Midbrain (tissue), 1 donor: ENCODE data around the gene ST8SIA6.

Experiments used
- DNase-seq: peaks from one replicate; lab custom pipeline; 2025; lab: John Stamatoyannopoulos, UW

Gene ST8SIA6

DNA sequence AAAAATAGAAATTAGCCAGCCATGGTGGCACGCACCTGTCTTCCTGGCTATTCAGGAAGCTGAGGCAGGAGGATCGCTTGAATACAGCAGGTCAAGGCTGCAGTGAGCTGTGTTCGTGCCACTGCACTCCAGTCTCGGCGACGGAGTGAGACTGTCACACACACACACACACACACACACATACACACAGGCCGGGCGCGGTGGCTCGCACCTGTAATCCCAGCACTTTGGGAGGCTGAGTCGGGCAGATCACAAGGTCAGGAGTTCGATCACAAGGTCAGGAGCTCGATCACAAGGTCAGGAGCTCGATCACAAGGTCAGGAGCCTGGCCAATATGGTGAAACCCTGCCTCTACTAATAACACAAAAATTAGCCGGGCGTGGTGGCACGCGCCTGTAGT, 68.4 kb downstream of the ST8SIA6 start:
- no peak for DNase-seq

DNA sequence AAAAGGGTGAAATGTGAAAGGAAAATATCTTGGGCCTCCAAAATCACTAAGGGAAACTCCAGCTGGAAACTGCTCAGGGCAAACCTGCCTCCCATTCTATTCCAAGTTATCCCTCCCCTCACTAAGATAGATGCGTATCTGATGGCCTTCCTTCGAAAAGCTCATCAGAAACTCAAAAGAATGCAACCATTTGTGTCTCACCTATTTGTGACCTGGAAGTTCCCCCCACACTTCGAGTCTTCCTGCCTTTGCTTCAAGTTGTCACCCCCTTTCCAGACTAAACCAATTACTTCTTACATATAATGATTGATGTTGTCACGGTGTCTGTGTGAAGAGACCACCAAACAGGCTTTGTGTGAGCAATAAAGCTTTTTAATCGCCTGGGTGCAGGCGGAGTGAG, 69.3 kb downstream of the ST8SIA6 start:
- no peak for DNase-seq

DNA sequence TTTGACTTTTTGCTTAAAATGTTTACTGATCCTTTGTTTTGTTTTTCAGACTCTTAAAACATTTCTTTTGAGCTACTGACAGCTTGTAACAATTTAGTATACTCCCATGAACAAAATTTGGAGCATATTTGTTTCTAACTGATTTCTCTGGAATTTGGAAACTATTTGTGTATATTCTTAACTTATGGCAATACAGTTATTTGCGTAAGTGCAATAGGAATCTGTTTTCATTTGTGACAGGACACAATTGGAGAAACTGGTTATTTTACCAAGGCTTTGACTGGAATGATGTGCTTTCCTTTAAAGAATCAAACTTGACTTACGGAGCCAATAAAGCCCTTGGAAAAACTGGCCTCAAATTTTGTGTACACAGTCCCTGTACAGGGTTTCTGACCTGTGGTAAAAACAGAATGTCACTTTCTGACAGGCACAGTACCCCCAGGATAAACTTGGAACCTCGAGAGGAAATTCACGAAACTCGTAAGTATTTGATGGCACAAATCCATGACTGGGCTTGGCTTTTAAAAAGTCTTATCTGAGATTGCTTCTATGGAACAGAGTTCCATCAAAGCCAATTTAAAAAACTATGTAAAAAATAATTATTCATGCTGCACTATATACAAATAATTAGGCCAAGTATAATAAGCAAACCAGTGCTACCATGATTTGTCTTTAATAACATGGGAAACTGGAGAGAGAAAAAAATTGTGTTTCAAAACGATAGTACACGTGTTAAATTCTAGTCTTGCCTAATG, 70.4 kb downstream of the ST8SIA6 start:
- DNase-seq: no peak

DNA sequence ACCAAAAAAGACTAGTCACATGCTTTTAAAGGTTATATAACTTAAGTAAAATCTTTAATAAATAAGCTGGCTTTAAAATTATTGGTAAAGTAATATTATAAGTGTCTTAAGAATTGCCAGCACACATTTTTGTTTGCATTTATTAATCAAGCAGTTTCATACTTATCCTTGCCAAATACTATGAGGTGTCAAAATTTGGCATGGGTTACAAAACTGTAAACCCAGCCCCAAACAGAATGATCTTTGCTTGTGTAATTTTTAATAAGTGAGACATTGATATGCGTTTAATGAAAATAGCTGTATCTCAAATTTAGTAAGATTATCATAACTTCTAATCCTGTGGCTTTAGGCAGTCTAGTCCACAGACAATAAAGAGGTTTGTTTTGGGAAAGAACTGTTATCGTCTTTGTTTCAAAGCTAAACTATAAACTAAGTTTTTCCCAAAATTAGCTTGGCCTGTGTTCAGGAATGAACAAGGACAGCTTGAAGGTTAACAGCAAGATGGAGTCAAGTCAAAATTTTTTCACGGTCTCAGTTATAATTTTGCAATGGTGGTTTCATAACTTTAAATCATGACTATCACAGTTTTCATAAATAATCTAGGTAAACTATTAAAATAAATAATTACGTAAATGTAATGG, 72.8 kb downstream of the ST8SIA6 start:
- no peak for DNase-seq

DNA sequence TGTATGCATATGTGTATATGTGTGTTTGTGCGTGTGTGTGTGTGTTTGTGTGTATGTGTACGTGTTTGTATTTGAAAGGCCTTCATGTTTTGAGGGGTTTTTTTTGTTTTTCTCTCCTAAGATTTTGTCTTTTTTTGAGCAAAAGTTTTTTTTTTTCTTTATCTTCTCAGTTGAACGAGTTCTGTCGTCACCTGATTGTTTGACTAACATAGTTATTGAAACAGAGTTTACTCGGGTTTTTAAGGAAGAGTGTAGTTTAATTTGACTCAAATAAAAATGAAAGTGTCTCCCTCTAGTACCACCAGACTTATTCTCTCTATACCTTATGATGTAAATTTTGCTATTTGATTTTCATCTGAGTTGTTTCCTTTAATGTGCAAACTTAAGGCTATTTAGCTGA, 73.5 kb downstream of the ST8SIA6 start:
- DNase-seq: no peak

DNA sequence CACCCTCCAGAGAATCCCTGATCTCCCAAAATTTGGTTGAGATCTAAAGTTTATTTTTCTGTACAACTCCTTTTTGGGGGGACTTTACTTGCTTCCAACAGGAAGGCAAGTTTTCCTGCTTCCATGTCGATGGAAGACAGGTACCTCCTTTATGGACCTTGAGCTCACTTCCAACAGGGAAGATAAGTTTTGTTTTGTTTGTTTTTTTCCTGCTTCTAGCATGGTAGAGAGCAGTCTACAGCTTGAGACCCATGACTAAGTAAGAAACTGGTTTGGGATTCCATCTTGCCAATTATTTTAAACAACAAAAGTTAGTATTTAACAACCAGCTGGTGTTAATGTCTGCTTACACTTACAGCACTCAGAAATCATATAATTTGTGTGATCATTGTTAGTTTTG, 74.4 kb downstream of the ST8SIA6 start:
- DNase-seq: no peak

DNA sequence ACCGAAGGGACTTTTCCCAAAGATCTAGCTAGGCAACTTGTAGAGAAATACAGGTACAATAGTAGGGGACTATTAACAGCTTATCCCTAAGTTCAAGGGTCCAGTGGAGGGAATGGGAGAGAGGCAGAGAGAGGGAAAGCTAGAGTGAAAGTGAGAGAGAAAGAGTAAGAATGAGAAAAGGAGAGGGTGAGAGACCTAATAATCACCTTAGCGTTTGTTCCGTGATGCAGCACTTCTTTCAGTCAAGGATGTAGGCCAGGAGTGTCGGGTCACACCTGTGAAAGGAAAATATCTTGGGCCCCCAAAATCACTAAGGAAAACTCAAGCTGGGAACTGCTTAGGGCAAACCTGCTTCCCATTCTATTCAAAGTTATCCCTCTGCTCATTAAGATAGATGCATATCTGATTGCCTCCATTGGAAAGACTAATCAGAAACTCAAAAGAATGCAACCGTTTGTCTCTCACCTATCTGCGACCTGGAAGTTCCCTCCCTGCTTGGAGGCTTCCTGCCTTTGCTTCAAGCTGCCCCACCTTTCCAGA, 75.2 kb downstream of the ST8SIA6 start:
- no peak for DNase-seq

DNA sequence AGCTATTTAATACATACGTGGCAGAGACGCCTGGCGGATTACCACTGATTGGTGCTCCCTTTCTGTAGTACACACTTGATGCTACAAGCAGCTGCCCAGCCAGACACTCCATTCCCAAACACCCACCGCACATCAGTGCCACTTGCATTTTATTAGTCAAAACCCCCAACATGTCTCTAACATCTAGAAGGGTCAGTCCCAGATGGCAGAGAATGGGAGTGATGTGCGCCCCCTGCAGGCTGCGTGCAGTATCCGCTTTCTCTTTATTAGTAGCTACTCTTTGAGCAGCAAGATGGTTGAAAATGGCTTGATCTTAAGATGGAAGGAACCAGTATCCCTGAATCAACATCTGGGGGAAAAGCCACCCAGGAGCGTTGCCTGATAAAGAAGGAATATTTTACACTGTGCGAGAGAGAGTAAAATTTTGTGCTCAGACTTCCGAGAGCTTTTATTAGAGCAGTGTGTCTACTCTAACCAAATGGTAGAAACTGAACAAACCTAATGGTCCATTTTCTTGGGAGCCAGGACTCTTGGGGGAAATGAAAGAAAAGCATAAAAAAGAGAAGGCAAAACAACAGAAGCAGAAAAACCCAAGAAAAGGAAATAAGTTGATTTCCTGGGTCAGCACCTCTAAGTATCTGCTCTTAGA, 78.3 kb downstream of the ST8SIA6 start:
- no peak for DNase-seq

DNA sequence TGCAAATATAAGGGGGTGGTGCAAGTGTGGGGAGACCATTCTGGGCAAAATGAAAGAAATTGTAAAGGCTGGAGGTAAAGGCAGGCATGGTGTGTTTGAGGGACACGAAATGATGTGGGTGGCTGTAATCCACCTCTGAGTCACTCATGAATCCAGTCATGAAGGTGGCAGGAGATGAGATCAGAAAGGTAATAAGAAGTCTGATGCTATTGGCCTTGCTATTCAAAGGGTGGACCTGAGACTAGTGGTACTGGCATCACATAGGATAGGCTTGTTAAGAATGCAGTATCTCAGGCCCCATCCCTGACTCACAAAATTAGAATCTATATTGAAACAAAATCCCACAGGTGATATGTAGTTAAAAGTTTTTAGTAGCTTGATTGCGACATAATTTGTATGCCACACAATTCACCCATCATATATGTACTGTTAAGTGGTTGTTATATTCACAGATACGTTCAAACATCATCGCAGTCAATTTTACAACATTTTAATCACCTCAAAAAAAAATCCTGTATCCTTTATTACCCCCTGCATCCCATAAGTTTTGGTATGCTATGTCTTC, 85.6 kb downstream of the ST8SIA6 start:
- DNase-seq: no peak

DNA sequence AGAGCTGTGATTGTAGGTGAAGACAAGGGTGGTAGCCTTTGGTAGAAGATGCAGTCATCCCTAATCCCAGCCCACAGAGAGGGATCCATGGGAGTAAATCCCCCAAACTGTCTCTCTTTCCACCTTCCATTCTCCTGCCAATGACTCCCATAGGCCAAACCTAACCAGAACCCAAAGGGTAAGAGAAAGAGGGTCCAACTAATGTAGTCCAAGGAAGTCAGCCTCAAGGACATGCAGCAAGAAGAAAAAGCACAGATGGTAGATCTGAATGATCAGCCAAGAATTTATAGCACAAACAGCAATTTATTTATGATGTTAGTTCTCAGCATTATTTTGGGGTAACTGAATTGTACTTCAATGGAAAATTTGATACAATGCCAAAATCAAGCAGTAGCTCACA, 87.7 kb downstream of the ST8SIA6 start:
- DNase-seq: no peak

DNA sequence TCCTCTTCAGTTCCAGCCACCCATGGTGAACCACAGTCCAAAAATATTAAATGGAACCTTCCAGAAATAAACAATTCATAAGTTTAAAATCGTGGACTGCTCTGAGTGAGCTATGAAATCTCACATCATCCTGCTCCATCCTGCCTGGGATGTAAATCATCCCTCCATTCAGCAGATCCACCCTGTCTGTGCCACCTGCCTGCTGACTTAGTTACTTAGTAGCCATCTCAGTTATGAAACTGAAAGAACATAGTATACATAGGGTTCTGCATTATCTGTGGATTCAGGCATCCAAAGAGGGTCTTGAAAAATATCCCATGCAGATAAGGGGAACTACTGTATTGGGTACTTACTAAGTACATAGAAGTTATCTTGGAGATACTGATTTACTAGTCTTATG, 89.0 kb downstream of the ST8SIA6 start:
- DNase-seq: no peak

DNA sequence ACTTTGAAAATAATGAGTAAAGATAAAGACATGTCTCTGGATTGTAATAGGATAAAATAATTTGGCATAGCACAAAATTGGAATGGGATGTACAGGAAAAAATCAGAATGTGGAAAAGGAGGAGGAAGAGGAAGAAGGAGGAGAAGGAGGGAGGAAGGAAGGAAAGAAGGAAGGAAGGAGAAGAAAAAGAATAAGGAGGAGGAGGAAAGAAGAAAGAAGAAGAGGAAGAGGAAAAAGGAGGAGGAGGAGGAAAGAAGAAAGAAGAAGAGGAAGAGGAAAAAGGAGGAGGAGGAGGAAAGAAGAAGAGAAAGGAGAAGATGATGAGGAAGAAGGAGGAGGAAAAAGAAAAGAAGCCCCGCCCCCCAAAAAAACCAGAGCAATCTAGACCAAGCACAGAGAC, 95.9 kb downstream of the ST8SIA6 start:
- no peak for DNase-seq

DNA sequence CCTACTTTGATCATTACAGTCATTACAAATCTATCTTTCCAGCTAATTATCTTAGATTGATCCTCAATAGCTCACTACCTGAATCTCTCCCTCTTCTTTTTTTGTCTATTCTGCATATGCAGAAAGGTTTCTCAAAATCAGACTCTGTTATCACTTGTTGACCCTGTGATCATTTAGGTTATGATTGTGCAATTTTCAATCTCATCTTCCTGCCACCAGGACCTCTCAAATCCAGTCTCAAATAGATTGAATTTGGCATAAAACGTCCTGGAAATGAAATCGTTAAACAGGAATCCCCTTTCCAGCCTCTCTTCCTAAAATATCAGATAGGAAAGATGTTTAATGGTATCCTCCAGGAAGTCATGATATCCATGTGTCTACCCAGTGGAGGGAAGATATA, 96.6 kb downstream of the ST8SIA6 start:
- DNase-seq: no peak

DNA sequence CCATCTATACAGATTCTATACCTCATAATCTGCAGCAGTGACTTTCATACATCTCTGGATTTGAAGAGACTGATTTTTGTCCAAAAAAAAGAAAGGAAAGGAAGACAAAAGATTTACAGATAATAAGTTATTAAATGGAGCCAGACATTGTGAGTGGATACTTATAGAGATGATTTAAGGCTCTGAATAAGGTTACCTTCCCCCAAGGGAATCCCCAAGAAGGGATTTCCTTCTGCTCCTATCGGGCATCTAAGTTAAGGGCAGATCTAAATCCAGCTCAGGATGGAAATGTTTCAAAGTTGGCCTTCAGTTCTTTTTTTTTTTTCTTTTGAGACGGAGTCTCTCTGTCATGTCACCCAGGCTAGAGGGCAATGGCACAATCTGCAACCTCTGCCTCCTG, 97.6 kb downstream of the ST8SIA6 start:
- no peak for DNase-seq

DNA sequence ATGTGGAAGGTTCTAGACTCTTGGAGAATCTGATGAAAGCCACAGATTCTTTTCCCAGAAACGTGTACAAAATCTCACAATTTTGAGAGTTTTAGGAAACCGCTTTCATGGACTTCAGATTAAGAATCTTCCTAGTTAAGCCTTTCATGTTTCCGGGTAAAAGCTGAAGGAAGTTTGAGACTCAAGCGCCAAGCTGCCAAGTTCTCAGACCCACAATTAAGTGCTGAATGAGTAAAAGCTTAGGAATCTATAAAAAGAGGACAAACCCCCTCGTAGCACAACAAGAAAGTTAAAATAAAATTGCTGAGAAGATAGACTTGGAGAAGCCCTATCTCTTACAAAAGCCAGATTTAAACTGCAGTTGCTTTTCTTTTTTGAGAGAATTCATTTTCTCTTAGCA, 99.6 kb downstream of the ST8SIA6 start:
- DNase-seq: no peak

DNA sequence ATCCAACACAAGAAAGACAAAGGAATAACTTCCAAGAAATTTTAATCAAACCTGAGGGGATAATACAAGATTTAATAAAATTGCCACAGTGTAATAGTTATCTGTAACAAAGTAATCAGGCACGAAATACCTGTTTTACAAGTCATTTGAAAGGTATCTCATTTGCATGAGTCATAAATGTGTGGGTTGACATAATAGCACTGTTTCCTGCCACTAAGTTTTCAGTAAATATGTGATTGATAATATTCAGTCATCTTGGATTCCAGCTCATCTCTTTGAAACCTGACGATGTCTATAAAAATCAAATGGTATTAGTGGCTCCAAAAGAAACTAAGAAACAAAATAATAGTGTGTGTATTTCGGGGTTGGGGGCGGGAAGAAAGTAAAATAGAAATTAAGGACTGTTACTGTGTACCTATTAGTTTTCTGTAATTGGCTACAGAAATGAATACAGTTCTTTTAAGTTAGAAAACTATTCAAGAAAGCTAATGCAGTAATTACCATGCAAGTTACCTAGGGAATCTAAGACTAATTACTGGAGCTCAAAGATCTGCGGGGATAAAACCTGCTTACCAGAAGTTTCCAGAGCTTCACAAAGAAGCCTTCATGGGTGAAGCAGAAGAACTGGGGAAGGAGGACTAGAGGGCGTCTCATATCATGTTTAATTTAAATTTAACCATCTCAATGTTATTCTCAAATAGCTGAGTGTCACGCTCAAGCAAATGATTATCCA, 100.7 kb downstream of the ST8SIA6 start:
- no peak for DNase-seq

DNA sequence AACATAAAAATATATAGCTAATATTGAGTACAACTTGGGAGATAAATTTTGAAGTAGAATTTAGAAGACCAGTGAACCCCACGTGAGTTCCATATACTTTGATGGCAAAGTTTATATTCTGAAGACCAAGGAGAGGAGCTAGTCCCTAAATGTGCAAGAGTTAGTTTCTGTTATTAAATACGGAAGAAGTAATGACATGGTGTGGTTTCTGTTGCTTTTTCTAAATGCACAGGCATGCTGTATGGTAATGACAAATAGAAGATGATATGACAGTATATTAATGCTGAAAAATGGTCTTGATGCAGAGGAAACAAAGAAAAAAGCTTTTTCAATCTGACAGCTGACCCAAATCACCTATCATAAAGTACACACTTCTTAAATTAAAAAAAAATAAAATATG, 101.8 kb downstream of the ST8SIA6 start:
- no peak for DNase-seq

DNA sequence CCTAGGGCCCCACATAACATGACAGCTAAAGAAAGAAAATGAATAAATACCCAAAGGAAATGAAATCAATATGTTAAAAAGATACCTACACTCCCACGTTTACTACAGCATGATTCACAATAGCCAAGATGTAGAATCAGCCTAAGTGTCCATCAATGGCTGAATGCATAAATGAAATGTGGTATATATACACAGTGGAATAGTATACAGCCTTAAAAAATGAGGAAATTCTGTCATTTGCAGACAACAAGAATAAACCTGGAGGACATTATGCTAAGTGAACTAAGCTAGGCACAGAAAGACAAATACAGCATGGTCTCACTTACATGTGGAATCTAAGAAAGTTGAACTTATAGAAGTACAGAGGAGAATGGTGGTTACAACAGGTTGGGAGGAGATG, 102.9 kb downstream of the ST8SIA6 start:
- no peak for DNase-seq

DNA sequence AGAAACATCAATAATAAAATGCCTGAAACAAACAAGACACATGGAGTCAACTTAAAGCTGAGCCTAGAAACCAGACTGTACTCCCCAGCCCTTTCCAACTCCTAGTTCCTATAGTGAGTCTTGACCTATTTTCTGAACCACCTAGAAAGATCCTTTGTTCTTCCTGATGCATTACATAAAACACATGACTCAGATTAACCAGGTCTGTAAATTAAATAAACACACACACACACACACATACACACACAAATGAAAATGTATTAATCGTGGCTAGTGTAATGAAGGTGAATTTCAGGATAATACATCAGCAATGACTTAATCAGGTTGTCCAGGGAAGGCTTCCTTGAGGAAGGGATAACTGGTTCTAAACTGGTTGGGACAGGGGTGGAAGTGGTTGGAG, 104.7 kb downstream of the ST8SIA6 start:
- DNase-seq: no peak

DNA sequence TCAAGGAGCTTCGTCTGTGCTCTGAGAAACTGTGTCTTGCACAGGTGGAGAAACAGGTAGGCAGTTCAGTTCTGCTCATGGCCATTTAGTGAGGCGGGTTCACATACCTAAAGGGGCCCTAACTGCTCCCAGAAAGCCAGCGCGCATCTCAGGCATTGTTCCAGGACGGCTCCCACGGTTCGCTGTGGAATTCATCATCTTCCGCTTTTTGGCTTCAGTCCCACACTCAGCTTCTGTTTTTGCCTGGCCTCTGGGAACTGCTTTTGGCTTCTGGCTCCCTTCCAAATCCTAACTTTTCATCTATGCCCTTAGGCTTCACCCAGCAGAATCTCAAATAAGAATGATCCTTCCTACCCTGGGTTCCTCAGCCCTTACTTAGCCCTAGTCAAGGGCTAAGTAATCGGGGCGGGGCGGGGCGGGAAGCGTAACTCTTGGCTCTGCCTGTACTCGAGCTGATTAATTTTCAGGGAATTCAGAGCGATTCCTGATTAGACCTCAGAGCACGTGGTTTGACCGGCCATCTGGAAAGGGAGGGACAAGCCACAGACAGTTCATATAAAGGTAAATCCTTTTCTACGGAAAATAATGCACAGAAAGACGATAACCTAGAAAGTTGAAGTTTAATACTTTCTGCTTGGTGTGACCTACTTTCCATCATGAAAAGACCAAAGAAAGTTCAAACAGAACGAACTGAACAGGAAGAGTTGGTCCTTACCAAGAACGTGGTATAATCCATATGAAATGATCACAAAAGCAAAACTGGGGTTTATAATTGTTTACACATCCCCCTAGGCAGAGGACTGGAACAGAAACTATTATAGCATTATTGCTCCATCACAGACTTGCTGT, 105.7 kb downstream of the ST8SIA6 start:
- no peak for DNase-seq

DNA sequence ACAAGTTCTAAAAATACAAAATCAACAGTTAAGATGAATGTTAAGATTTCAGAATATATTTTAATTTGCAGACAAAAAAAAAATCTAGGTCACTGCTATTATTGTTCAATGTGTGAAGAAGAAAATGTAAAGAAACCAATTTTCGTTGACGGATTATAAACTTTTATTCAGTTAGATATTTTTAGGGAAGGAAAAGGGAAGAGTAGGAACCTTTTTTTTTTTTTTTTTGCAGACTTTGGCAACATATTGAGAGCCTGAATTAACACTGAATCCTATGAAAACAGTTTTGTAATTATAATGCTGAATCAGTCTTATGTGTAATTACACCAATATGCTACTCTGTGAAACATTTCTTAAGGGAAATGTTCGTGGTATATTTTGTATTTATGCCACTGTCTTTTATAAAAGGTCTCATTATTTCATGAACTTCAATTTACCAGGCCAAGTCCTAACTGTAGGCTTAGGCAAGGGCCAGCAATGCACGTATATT, 106.3 kb downstream of the ST8SIA6 start:
- DNase-seq: no peak
